COR-L47 (cell line): Measurements from ENCODE around the gene C6orf141.
A peak's percentile ranks its signal among the peaks of the same experiment; 100 is the strongest.

Source experiments
- DNase-seq: peaks from one replicate; lab custom pipeline; 2025; lab: John Stamatoyannopoulos, UW

Gene C6orf141

GRCh38 chr6:49539102-49539501 lies 11.4 kb upstream of the C6orf141 start:
- DNase-seq, result no peak

DNA sequence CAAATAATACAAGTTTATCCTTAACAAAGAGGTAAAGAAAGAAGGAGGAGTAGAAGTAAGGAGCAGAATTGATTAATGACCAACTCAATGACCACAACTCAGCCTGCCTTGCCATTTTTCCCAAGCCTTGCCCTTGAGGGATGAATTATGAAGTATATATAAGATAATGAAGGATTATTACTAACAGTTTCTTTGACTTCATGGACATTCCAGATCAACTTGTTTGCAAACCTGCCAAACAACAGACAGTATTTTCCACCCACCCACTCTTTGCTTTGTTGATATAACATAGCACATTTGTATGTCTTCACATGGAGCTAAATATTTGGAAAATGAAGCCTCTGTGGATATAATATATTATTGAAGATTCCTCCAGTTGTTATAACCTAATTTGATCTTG lies 9.9 kb upstream of the C6orf141 start:
- no peak for DNase-seq

- no peak for DNase-seq
Observed at GRCh38 chr6:49541210-49541724, 9.2 kb upstream of the C6orf141 start.

GRCh38 chr6:49541936-49542335 lies 8.5 kb upstream of the C6orf141 start:
- no peak for DNase-seq

DNA sequence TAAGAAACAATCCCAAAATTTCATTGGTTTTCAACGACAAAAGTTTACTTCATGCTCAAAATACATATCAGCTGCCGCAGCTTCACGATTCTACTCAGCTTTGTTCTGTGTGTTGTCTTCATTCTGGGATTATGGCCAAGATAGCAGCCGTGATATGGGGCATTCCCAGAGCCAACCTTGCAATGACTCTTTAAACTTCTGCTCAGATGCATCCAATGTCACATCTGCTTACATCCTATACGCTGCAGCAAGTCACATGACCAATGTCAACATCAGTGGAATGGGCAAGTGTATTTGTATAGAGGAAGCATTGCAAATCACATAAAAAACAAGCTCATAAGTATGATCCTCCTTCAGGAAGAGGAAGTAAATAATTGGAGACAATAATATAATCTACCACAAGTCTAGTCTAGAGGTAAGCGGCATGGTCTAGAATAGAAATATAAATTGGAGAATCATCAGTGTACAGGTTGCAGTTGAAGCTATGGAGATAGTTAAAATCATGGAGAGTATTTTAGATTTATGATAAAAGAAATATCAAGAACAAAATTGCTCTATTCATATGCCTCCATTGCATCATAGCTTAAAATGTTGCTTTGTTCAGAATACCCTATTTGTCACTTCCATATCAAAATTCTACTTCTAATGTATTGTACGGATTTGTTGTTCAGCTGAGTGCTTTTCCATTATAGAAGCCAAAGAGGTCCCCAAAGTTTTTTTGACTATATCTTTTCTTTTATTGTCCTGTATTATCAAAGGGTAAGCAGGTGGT lies 7.2 kb upstream of the C6orf141 start:
- no peak for DNase-seq

DNA sequence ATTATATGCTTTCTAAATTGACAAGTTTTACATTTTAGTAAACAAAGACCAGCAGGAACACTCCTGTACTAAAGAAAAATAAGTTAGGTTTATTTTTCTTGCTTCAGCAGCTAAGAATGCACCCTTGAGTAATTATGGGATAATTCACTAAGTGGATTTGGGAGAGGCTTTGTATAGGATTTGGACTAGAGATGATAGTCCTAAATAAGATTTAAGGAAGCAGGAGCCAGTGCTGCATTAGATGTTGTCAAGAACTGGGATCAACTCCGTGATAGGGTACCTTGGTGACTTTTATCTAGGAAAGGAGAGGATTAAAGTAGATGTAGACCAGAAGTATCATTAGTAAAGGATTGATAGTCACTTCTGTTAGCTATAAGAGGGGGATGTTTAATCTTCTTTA lies 4.1 kb upstream of the C6orf141 start:
- DNase-seq, result no peak

- no peak for DNase-seq
Observed at GRCh38 chr6:49548613-49549304, 1.7 kb upstream of the C6orf141 start.

GRCh38 chr6:49549691-49550491 lies 577 bp upstream of the C6orf141 start:
- DNase-seq, result no peak

DNA sequence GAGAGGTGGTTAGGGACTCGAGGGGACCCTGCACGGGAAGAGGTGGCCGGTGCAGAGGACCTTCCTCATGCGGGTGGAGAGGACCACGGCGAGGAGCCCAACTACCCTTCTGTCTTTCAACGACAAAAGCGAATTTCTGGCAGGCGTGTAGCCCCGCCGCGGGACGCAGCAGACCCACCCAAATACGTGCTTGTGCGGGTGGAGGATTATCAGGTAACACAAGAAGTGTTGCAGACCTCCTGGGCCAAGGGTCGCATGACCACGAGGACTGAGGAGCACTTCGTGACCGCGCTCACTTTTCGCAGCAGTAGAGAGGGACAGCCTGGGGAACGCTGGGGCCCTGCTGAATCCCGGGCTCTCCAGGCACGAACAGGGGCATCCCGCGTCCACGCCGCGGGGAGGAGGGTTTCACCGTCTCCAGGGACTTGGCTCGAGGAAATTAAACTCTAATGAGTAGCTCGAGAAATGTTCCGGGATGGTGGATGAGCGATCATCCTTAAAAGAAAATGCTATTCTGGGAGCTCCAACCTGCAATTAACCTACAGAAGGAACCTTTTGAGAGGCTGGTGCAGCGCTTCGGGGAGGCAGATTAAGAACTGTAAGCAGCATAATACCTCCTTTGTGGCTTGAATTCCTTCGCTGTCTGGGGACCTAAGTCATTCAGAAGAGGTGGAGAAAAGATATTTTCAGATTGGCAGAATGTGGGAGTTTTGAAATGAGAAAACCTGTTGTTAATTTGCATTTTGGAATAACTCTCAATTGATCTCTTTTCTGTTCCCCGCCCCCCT lies 804 bp downstream of the C6orf141 start:
- no peak for DNase-seq

DNA sequence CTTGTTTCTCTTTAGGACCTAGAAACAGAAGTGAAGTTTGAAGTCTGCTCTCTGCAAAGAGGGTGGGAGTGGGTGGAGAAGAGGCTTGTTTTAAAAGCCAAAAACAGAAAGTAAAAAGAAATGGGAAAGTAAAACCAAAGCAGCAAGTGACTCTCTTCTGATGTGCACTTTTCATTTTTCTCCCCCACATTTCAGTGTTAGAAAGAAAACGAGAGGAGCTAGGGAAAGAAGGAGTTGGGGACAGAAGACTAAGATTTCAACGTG lies 1.3 kb downstream of the C6orf141 start:
- no peak for DNase-seq

DNA sequence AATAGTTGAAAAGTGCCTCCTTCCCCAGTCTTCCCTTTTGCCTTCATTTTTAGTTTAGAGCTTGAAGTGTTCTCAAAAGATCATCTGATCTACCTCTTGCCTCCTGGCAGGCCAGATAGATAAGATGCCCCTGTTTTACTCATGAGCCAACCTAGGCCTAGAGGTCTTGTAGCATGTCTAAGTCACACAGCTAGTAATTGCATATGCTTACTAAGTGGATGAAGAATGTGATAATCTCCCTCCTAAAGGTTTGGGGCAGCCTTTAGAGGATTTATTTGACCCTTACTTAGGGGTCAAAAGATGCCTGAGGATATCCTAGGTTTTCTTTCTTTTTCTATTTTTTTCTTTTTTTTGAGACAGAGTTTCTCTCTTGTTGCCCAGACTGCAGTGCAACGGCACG lies 2.1 kb downstream of the C6orf141 start:
- DNase-seq, result no peak

- DNase-seq, result no peak
Observed at GRCh38 chr6:49553384-49553783, 2.9 kb downstream of the C6orf141 start.

- no peak for DNase-seq
Observed at GRCh38 chr6:49555951-49556350, 5.5 kb downstream of the C6orf141 start.

- peak; percentile 71 for DNase-seq
Observed at GRCh38 chr6:49556429-49556837, 6.0 kb downstream of the C6orf141 start.

DNA sequence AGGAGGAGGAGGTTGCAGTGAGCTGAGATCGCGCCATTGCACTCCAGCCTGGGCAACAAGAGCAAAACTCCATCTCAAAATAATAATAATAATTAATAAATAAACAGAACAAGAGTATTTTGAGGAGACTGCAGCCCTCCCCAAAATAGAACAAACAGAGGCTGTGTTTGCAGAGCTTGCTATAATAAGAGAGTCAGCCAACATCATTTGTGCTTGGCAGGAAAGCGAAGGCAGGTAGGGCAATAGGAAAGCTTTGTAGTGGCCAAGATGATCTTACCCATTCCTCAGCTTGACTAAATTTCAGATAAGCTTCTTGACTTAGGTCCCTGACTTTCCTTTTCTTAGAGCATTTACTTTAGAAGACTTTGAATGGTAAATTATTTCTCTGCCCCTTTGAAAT lies 6.7 kb downstream of the C6orf141 start:
- no peak for DNase-seq

- no peak for DNase-seq
Observed at GRCh38 chr6:49558238-49558637, 7.8 kb downstream of the C6orf141 start.

GRCh38 chr6:49563006-49563886 lies 12.8 kb downstream of the C6orf141 start:
- no peak for DNase-seq

GRCh38 chr6:49564552-49564951 lies 14.1 kb downstream of the C6orf141 start:
- DNase-seq, result no peak

- DNase-seq, result no peak
Observed at GRCh38 chr6:49565261-49565660, 14.8 kb downstream of the C6orf141 start.

DNA sequence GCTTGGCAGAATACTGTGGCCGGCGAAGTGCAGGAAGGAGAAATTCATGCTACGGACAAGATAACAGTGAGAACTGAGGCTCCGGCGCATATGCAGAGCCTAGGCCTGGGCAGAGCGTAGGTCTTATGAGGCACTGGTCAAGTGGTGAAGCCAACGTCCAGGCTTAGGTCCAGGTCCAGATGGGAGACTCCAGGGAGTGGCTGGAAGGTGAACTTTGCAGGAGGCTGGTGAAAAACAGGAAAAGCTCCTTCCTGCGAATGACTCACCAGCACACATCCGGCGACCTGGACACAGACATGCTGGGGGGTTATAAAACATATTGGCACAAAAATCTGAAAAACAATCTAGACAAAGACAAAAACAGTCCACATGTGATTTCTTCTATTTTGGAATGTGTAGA lies 15.4 kb downstream of the C6orf141 start:
- DNase-seq, result no peak

DNA sequence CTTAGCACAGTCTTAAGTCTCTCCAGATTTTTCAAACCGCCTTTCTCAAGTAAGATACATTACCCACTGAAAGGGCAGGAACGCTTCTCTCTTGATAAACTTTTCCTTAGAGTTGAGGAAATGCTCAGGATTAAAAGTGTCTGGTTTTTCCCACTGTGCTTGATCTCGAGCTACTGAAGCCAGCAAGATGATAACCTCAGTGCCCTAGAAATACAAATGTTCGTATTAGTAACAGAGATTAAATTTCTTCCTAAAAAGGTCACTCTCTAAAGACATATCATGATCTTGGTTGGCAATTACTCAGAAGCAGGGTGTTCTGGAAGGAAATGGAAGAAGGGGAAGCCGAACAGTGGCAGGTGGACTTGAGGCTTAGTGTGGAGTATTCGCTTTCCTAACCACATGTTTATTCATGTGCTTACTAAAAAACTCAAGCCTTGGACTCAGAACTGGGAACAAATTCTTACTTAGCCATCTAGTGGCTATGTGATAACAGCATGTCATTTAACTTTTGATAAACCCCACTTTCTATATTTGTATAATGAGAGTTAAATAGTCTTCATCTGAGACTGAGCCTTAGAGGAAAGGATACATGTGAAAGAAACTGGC lies 20.1 kb downstream of the C6orf141 start:
- DNase-seq, result no peak
